Esophagus squamous epithelium (tissue), 5 donors: ENCODE results near the gene PIM1. TPM values are rescaled to one million over a fixed set of nuclear protein-coding genes. Genes with fewer than 3 reads are reported as not detected.
A peak's percentile ranks its signal among the peaks of the same experiment; 100 is the strongest.
"Not testable (repeated sequence)": the region's sequence is repeated elsewhere in the genome, so short reads cannot be mapped to it uniquely, and the experiment has no call there.

Experiments
- DNase-seq: peaks from one replicate; lab custom pipeline; 2025; lab: John Stamatoyannopoulos, UW
- H3K27ac ChIP-seq, 4 donors: fragments of 200-600 bp; sonication (generic); one replicate each; pipeline ENCODE4 v1.5.1; 2016 to 2019; ENCODE audit warnings: mild to moderate bottlenecking in 1 of 4
- H3K27me3 ChIP-seq, 4 donors: fragments of 200-600 bp; sonication (generic); 1 replicate in 3 of 4; 2 replicates in 1 of 4; pipeline versions ENCODE4 v1.5.1 to v1.6.0; 2017 to 2021; ENCODE audit warnings: antibody characterized with exemption in 1 of 4
- H3K36me3 ChIP-seq, 3 donors: fragments of 200-600 bp; sonication (generic); one replicate each; pipeline ENCODE4 v1.5.1; 2016 to 2019
- H3K4me1 ChIP-seq, 3 donors: fragments of 200-600 bp; sonication (generic); one replicate each; pipeline ENCODE4 v1.5.1; 2017 to 2019
- H3K4me3 ChIP-seq, 4 donors: fragments of 200-600 bp; sonication (generic); 1 replicate in 3 of 4; 2 replicates in 1 of 4; pipeline ENCODE4 v1.5.1; 2016 to 2019; ENCODE audit warnings: mild to moderate bottlenecking in 2 of 4, moderate library complexity in 1 of 4
- H3K9me3 ChIP-seq, 3 donors: fragments of 200-600 bp; sonication (generic); one replicate each; pipeline ENCODE4 v1.5.1; 2016 to 2019
- POLR2A ChIP-seq, 4 donors: fragments of 450-650 bp; IDR thresholded peaks; one replicate each; pipeline ENCODE4 v1.6.1; 2017; ENCODE audit warnings: antibody characterized with exemption in 4 of 4, mild to moderate bottlenecking in 4 of 4, moderate library complexity in 3 of 4
- WGBS, 2 donors: methylation state at CpG; one replicate each; pipeline ENCODE4 v1.1.5; 2018; 5-methylcytosine and 5-hydroxymethylcytosine counted together
- intact Hi-C: fragments of 100-400 bp; cut with DNase I; formaldehyde crosslinking; loops from one replicate; pipeline ENCODE4 v1.15.0; 2022
- total RNA-seq, 4 donors: library from RNA; depleted of rRNA; stranded (reverse); fragments of >200 nt; gene quantifications; one replicate each; pipeline ENCODE4 v1.1.0, GENCODE V29; 2016
- TF ChIP-seq, protein P1 (sequence below), 6 experiments: fragments of 450-650 bp in 4 of 6; fragments of 200-600 bp in 2 of 6; sonication (generic) in 2 of 6; IDR thresholded peaks; one replicate each; pipeline ENCODE4 v1.5.1; 2016 to 2019; ENCODE audit warnings: antibody characterized with exemption in 6 of 6, mild to moderate bottlenecking in 4 of 6, moderate library complexity in 4 of 6
- donor health status: DM: yes; HTN: yes; CAD: no.

The PIM1 gene
- total RNA-seq, 4 donors from 2014 or later: 57.3 to 206 (median 96.6) TPM

GRCh38 chr6:37177935-37178517 lies 8.1 kb downstream of the PIM1 start:
- intact Hi-C loops: loop anchor here (10.0 kb wide), 1 partner anchor 153 kb away; no protein-coding TSS in a partner anchor
- Histone ChIP-seq H3K4me3 (no peak overlapping the region), H3K27ac (no peak overlapping the region), H3K36me3 (peaks cover 13 to 30% (median 17%) of the 10 kb centered on the region in 3 donors), H3K9me3 (no peaks in the 10 kb centered on the region), H3K4me1 (peaks cover 0 to 51% (median 8%) of the 10 kb centered on the region in 3 donors), H3K27me3 (no peaks in the 10 kb centered on the region)
- no peak for TF ChIP-seq POLR2A (IDR thresholded peaks at IDR 0.05)
- TF ChIP-seq, protein P1, sequence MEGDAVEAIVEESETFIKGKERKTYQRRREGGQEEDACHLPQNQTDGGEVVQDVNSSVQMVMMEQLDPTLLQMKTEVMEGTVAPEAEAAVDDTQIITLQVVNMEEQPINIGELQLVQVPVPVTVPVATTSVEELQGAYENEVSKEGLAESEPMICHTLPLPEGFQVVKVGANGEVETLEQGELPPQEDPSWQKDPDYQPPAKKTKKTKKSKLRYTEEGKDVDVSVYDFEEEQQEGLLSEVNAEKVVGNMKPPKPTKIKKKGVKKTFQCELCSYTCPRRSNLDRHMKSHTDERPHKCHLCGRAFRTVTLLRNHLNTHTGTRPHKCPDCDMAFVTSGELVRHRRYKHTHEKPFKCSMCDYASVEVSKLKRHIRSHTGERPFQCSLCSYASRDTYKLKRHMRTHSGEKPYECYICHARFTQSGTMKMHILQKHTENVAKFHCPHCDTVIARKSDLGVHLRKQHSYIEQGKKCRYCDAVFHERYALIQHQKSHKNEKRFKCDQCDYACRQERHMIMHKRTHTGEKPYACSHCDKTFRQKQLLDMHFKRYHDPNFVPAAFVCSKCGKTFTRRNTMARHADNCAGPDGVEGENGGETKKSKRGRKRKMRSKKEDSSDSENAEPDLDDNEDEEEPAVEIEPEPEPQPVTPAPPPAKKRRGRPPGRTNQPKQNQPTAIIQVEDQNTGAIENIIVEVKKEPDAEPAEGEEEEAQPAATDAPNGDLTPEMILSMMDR (IDR thresholded peaks at IDR 0.05): no peak
- 81% methylated on average over 8 of the region's 8 CpGs for WGBS, 2 donors
- DNase-seq: no peak

- no peaks in the 10 kb centered on the region for H3K9me3 ChIP-seq
- H3K27me3 ChIP-seq: no peaks in the 10 kb centered on the region
- peaks cover 0 to 10% (median under 1%) of the 10 kb centered on the region in 3 donors for H3K36me3 ChIP-seq
- H3K27ac ChIP-seq: no peak overlapping the region
- peaks cover 0 to 31% (median 0%) of the 10 kb centered on the region in 3 donors for H3K4me1 ChIP-seq
- intact Hi-C loops: no loop called here
- no peak overlapping the region for H3K4me3 ChIP-seq
- 86% methylated on average over 2 of the region's 2 CpGs for WGBS, 2 donors
- TF ChIP-seq, protein P1 (IDR thresholded peaks at IDR 0.05): no peak
- no peak for TF ChIP-seq POLR2A (IDR thresholded peaks at IDR 0.05)
- no peak for DNase-seq
These were observed 10.1 kb downstream of the PIM1 start for GRCh38 chr6:37180075-37180474.

- intact Hi-C loops, H3K27ac ChIP-seq, H3K27me3 ChIP-seq, H3K36me3 ChIP-seq, DNase-seq, H3K4me3 ChIP-seq, H3K9me3 ChIP-seq: not testable (repeated sequence)
- 88 to 89% methylated on average over 4 of the region's 4 CpGs for WGBS, 2 donors
- peaks cover 0 to 28% (median 0%) of the 10 kb centered on the region in 3 donors for H3K4me1 ChIP-seq
These were observed 10.7 kb downstream of the PIM1 start for GRCh38 chr6:37180610-37181009.

- Histone ChIP-seq H3K27me3 (no peaks in the 10 kb centered on the region), H3K27ac (peak overlapping the region; percentile 8 to 66 (median 49)), H3K9me3 (no peaks in the 10 kb centered on the region), H3K4me1 (peaks cover 0 to 16% (median 0%) of the 10 kb centered on the region in 3 donors), H3K4me3 (no peak overlapping the region), H3K36me3 (no peaks in the 10 kb centered on the region)
- WGBS, 2 donors: 68 to 78% methylated on average over 7 to 8 of the region's 8 CpGs
- no peak for TF ChIP-seq POLR2A (IDR thresholded peaks at IDR 0.05)
- TF ChIP-seq, protein P1 (IDR thresholded peaks at IDR 0.05): no peak
- no peak for DNase-seq
- intact Hi-C loops: no loop called here
These were observed 13.0 kb downstream of the PIM1 start for GRCh38 chr6:37182736-37183590.

DNA sequence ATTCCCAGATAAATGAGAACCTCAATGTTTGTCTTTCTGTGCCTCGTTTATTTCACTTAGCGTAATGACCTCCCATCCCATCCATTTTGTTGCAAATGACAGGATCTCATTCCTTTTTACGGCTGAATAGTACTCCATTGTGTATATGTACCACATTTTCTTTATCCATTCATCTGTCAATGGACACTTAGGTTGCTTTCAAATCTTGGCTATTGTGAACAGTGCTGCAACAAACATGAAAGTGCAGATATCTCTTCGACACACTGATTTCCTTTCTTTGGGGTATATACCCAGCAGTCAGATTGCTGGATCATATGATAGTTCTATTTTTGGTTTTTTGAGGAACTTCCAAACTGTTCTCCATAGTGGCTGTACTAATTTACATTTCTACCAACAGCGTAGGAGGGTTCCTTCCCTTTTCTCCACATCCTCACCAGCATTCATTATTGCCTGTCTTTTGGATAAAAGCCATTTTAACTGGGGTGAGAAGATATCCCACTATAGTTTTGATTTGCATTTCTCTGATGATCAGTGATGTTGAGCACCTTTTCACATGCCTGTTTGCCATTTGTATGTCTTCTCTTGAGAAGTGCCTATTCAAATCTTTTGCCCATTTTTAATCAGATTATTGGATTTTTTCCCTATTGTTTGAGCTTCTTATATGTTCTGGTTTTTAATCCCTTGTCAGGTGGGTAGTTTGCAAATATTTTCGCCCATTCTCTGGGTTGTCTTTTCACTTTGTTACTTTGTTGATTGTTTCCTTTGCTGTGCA lies 16.2 kb downstream of the PIM1 start:
- H3K27ac ChIP-seq, intact Hi-C loops, DNase-seq, H3K36me3 ChIP-seq, H3K9me3 ChIP-seq, H3K4me3 ChIP-seq, H3K27me3 ChIP-seq: not testable (repeated sequence)
- 73 to 83% methylated on average over 6 of the region's 6 CpGs for WGBS, 2 donors
- H3K4me1 ChIP-seq: peaks cover 0 to 16% (median 0%) of the 10 kb centered on the region in 3 donors
